Testis (tissue), 3 donors: Measurements from ENCODE around the gene AKAP5. TPM values are rescaled to one million over a fixed set of nuclear protein-coding genes. Genes with fewer than 3 reads are reported as not detected.

ENCODE experiments used
- DNase-seq: peaks from one replicate; pipeline ENCODE4 v3.0.0-alpha.2; 2019
- H3K27ac ChIP-seq, 2 donors: fragments of 200-600 bp; sonication (generic); one replicate each; pipeline ENCODE4 v1.5.1; 2019
- H3K27me3 ChIP-seq: fragments of 200-600 bp; sonication (generic); one replicate; pipeline ENCODE4 v1.5.1; 2019
- H3K36me3 ChIP-seq: fragments of 200-600 bp; sonication (generic); one replicate; pipeline ENCODE4 v1.5.1; 2017; ENCODE audit warnings: low read depth; ENCODE audit errors: missing control alignments
- H3K4me1 ChIP-seq: fragments of 200-600 bp; sonication (generic); one replicate; pipeline ENCODE4 v1.5.1; 2019
- H3K4me3 ChIP-seq, 2 donors: fragments of 200-600 bp; sonication (generic); one replicate each; pipeline ENCODE4 v1.5.1; 2017 to 2019
- H3K9me3 ChIP-seq: fragments of 200-600 bp; sonication (generic); one replicate; pipeline ENCODE4 v1.5.1; 2017
- POLR2A ChIP-seq: fragments of 450-650 bp; IDR thresholded peaks from one replicate; pipeline ENCODE4 v1.6.1; 2017; ENCODE audit warnings: antibody characterized with exemption, mild to moderate bottlenecking, moderate library complexity
- WGBS, 2 donors: methylation state at CpG; one replicate each; pipeline ENCODE4 v1.1.5; 2018; 5-methylcytosine and 5-hydroxymethylcytosine counted together
- intact Hi-C: fragments of 100-400 bp; cut with DNase I; formaldehyde crosslinking; loops from one replicate; pipeline ENCODE4 v1.15.1; 2023; ENCODE audit warnings: low total_unique reads
- polyA plus RNA-seq: library from polyadenylated mRNA; stranded (reverse); fragments of 350-450 nt; fragmentation: Illumina TruSeq; extraction: RNeasy Lipid Tissue Mini Kit (QIAGEN cat#74804); gene quantifications from one replicate; pipeline ENCODE4 v1.2.3, GENCODE V29; 2014; ENCODE audit warnings: low read depth, low replicate concordance; ENCODE audit not compliant: insufficient read depth
- total RNA-seq, 2 donors: library from RNA; depleted of rRNA; stranded (reverse); fragments of >200 nt; gene quantifications; one replicate each; pipeline ENCODE4 v1.2.3, GENCODE V29; 2016
- TF ChIP-seq, protein P1 (sequence below), 3 experiments: fragments of 450-650 bp in 2 of 3; fragments of 200-600 bp in 1 of 3; sonication (generic) in 1 of 3; IDR thresholded peaks; one replicate each; pipeline ENCODE4 v1.5.1; 2016 to 2019; ENCODE audit warnings: antibody characterized with exemption in 3 of 3, mild to moderate bottlenecking in 2 of 3, moderate library complexity in 1 of 3

The AKAP5 gene
- total and polyA plus RNA-seq, 3 donors from 2014 or later, result 0.29 to 0.63 (median 0.50) TPM

DNA sequence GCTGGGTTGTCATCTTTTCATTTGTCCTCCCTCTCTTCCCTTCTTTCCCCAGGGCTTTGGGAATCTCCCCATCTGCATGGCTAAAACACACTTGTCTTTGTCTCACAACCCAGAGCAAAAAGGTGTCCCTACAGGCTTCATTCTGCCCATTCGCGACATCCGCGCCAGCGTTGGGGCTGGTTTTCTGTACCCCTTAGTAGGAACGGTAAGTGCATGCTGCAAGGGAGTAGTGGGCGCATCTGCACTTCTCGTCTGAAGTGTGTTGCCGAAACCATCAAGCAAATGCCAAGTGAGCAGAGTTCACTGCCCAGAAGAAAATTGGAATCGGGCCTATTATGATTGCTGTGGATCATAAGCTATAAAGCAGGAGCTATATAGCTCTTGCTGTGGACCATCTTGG is 10.6 kb upstream of the AKAP5 start:
- H3K27ac ChIP-seq, result no peak overlapping the region
- 94 to 96% methylated on average over 10 of the region's 10 CpGs for WGBS, 2 donors
- H3K27me3 ChIP-seq, result no peaks in the 10 kb centered on the region
- TF ChIP-seq, protein P1, sequence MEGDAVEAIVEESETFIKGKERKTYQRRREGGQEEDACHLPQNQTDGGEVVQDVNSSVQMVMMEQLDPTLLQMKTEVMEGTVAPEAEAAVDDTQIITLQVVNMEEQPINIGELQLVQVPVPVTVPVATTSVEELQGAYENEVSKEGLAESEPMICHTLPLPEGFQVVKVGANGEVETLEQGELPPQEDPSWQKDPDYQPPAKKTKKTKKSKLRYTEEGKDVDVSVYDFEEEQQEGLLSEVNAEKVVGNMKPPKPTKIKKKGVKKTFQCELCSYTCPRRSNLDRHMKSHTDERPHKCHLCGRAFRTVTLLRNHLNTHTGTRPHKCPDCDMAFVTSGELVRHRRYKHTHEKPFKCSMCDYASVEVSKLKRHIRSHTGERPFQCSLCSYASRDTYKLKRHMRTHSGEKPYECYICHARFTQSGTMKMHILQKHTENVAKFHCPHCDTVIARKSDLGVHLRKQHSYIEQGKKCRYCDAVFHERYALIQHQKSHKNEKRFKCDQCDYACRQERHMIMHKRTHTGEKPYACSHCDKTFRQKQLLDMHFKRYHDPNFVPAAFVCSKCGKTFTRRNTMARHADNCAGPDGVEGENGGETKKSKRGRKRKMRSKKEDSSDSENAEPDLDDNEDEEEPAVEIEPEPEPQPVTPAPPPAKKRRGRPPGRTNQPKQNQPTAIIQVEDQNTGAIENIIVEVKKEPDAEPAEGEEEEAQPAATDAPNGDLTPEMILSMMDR (IDR thresholded peaks at IDR 0.05), result no peak
- no peak for TF ChIP-seq POLR2A
- DNase-seq, result no peak
- no peaks in the 10 kb centered on the region for H3K9me3 ChIP-seq
- H3K4me1 ChIP-seq, result no peaks in the 10 kb centered on the region
- H3K4me3 ChIP-seq, result no peak overlapping the region
- no peaks in the 10 kb centered on the region for H3K36me3 ChIP-seq
- intact Hi-C loops, result no loop called here

DNA sequence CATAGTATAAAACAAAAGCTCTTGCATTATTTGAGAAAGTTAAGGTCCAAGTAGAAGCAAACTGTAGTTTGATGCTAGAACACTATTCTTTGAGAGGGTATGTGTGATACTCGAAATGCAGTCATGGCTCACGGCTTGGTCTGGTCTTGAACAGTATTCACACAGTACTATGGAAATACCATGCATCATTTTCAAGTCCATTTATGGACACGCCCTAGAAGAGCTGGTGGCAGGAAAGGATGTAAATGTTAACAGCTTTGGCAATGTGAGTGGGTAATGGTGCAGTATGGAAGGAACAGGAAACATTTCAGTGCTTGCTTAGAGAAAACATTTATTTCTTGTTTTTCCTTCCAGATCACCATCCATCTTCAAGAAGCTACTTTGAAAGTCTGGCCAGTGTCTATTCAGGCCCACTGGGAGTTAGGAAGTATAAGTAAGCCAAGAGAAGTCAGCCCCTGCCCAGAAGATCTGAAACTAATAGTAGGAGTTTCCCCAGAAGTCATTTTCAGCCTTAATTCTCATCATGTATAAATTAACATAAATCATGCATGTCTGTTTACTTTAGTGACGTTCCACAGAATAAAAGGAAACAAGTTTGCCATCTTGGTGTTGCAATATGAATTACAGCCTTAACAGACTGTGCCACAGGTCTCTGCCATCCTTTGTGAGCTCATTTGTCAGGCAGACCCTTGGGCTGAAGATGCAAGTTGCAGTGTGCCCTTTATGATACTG is 5.7 kb upstream of the AKAP5 start:
- H3K4me3 ChIP-seq, result no peak overlapping the region
- no peaks in the 10 kb centered on the region for H3K27me3 ChIP-seq
- H3K27ac ChIP-seq, result no peak overlapping the region
- 81 to 86% methylated on average over 4 of the region's 4 CpGs for whole genome bisulfite sequencing, 2 donors
- no peaks in the 10 kb centered on the region for H3K36me3 ChIP-seq
- DNase-seq, result no peak
- intact Hi-C loops, result no loop called here
- H3K4me1 ChIP-seq, result no peaks in the 10 kb centered on the region
- no peak for TF ChIP-seq POLR2A
- TF ChIP-seq, protein P1 (IDR thresholded peaks at IDR 0.05), result no peak
- H3K9me3 ChIP-seq, result no peaks in the 10 kb centered on the region

- no peaks in the 10 kb centered on the region for H3K36me3 ChIP-seq
- no peak overlapping the region for H3K4me3 ChIP-seq
- no peaks in the 10 kb centered on the region for H3K4me1 ChIP-seq
- no peak overlapping the region for H3K27ac ChIP-seq
- no peaks in the 10 kb centered on the region for H3K9me3 ChIP-seq
- TF ChIP-seq POLR2A, result no peak
- TF ChIP-seq, protein P1 (IDR thresholded peaks at IDR 0.05), result no peak
- H3K27me3 ChIP-seq, result no peaks in the 10 kb centered on the region
- whole genome bisulfite sequencing, 2 donors, result 90 to 93% methylated on average over 3 of the region's 3 CpGs
- intact Hi-C loops, result no loop called here
- no peak for DNase-seq
Measured at GRCh38 chr14:64461221-64461620, 4.1 kb upstream of the AKAP5 start.

DNA sequence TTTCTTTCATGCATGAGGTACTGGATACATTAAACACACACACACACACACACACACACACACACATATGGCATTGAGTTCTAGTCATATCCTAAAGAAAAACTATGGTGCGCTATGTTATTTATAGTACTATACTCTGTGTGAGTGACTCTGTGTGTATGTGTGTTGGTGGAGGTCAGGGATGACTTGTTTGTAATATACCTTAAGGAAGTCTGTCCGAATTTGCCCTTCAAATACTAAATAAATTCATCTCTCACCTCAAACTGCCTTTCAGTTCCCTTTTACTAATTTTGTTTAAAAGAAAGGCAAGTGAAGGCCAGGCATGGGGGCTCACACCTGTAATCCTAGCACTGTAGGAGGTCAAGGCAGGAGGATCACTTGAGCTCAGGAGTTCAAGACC is 2.1 kb upstream of the AKAP5 start:
- H3K36me3 ChIP-seq, result no peaks in the 10 kb centered on the region
- TF ChIP-seq POLR2A, result no peak
- TF ChIP-seq, protein P1 (IDR thresholded peaks at IDR 0.05), result no peak
- WGBS, 2 donors, result 91 to 92% methylated on average over 2 of the region's 2 CpGs
- H3K9me3 ChIP-seq, result no peaks in the 10 kb centered on the region
- H3K4me3 ChIP-seq, result no peak overlapping the region
- H3K27me3 ChIP-seq, result no peaks in the 10 kb centered on the region
- intact Hi-C loops, result no loop called here
- DNase-seq, result no peak
- H3K27ac ChIP-seq, result no peak overlapping the region
- no peaks in the 10 kb centered on the region for H3K4me1 ChIP-seq

DNA sequence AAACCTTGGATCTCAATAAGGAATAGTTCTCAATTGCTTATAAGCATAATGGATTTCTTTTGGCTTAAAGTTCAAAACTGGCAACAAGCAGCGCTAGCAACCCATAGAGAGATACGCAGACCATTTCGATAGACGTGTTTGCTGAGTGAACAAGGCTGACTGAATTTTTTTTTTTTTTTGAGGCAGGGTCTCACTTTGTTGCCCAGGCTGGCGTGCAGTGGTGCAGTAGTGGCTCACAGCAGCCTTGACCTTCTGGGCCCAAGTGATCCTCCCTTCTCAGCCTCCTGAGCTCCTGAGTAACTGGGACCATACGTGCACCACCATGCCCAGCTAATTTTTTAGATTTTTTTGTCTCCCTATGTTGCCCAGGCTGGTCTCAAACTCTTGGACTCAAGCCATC is 1.4 kb upstream of the AKAP5 start:
- Histone ChIP-seq H3K27me3 (no peaks in the 10 kb centered on the region), H3K4me1 (no peaks in the 10 kb centered on the region), H3K9me3 (no peaks in the 10 kb centered on the region), H3K4me3 (no peak overlapping the region), H3K36me3 (no peaks in the 10 kb centered on the region), H3K27ac (no peak overlapping the region)
- DNase-seq, result no peak
- intact Hi-C loops, result no loop called here
- WGBS, 2 donors, result 84 to 93% methylated on average over 6 of the region's 6 CpGs
- TF ChIP-seq, protein P1 (IDR thresholded peaks at IDR 0.05), result no peak
